OCI-M1 (cell line): ENCODE results near the gene ZNF438.

ENCODE experiments used
- DNase-seq: peaks from one replicate; lab custom pipeline; 2025; lab: John Stamatoyannopoulos, UW

ZNF438 gene

GRCh38 chr10:30878920-30879319 is 152.7 kb downstream of the ZNF438 start:
- DNase-seq, result no peak

DNA sequence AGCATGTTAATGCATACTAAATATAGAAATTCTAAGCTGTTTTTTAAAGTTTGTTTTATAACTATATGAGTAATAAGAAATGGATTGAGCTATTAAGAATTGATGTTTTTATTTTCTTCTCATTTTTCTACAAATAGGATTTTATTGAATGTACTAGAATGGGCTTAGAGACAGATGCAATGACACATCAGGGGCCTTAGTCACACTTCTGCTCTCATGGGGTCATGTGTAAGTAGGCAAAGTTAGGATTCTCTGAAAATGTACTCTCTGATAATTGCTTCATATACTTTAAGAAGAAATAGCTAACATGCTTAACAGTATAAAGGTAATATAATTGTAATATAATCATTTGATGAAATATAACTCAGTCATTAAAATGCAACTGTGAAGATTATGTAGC is 154.6 kb downstream of the ZNF438 start:
- DNase-seq, result no peak

DNA sequence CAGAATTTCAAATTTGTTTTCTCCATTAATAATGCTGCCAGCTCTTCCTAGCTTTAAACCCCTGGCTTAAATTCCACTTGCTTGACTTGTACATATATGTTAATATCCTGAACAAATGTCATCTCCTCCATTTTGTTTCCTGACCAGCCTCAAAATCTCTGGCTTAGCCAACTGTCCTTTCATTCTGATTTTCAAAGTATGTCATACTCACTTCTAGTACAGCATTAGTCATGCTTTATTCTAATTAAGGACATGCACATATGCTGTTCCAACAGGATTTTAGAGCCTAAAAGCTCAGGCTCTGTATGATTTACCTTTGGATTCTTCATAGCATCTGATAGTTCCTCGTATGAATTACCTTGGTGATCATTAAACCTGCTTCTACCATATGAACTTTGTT is 158.3 kb downstream of the ZNF438 start:
- no peak for DNase-seq

DNA sequence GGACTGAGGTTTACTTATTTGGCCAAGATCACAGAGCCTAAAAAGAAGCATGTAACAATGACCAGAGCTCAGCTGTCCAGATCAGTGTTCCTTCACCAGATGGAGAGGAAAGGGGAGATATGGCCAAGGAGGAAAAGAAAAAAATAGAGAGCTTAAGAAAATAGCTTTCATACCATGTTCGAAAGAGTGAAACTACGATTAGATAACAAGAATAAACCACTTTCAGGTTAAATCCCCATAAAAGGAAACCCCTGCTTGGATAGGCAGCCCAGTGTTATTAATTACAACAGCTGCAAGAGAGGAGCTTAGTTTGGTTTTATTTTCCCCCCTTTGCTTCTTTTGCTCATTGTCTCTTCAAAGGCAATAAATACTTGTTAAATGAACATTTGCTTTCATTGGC is 160.8 kb downstream of the ZNF438 start:
- DNase-seq, result no peak

DNA sequence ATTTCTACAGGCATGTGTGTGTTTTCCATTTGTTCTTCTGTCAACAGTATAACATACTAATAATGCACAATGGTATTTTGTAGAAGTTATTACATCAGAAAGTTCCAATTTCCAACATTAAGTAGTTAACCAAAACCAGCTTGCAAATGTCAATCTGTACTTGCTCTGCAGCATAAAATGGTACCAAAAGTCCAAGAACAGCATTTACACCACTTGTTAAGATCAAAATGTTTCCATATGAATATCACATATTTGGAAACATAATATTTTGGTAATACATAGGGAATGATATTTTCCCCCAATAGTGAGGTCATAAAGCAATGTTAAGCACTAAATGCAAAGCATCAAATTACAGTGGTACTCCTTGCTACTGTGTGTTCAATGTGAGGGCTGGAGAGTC is 162.1 kb downstream of the ZNF438 start:
- DNase-seq, result no peak

- DNase-seq, result no peak
Measured at GRCh38 chr10:30868611-30869010, 163.1 kb downstream of the ZNF438 start.

- no peak for DNase-seq
Measured at GRCh38 chr10:30866896-30867295, 164.8 kb downstream of the ZNF438 start.

DNA sequence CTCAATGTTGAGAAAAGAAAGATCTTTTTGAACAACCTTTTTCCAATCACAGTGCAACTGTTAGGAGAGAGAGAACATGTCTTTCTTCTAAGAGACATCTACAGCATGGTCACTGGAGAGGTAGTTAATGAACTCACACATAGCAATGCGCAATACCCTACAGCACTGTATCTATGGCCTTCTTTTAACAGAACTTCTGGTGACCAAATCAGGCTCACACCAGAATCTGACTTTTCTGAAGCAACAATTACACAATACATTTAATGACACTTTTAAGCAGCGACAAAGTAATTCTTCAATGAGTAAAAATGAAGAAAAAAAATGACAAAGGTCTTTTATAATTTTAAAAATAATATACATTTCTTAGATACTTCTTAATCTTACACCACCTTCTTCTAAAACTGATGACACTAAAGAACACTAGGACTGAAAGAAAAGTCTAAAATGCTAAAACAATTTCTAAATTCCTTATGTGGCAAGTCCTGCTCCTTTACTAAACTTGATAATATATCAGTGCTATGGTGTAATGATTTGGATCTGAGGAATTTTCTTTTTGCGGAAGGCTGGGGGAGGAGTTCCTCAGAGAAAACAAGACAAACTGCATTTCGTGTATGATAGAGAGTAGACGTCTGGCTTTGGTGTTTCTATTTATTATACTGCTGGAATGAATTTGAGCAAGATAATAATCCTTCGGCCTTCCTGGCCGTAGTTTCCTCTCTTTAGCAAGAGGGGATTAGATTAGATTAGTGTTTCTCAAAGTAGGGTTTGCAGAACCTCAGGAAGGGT is 166.3 kb downstream of the ZNF438 start:
- no peak for DNase-seq

GRCh38 chr10:30863516-30864210 is 168.0 kb downstream of the ZNF438 start:
- no peak for DNase-seq

- no peak for DNase-seq
Measured at GRCh38 chr10:30862486-30862885, 169.2 kb downstream of the ZNF438 start.

- DNase-seq, result no peak
Measured at GRCh38 chr10:30861976-30862375, 169.7 kb downstream of the ZNF438 start.

GRCh38 chr10:30861221-30861620 is 170.4 kb downstream of the ZNF438 start:
- no peak for DNase-seq

- no peak for DNase-seq
Measured at GRCh38 chr10:30858499-30858898, 173.2 kb downstream of the ZNF438 start.

DNA sequence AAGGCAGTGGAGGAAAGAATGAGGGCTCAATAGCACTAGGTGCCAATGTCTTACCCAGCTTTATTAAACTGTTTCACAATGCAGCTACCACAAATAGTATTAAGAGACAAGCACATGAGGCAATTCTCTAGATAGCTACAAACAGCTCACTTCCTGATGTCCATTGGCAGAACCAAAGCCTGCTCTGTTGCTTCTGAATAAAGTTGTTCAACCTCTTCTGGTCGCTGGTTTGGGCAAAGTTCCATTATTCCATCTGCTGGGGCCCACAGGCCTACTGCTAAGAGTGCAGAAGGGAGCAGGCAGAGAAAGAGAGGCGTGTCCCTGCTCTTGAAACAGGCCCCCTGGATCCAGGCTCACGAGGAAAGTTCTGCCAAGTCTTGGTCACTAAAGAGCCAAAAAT is 173.9 kb downstream of the ZNF438 start:
- no peak for DNase-seq

- DNase-seq, result no peak
Measured at GRCh38 chr10:30855131-30855530, 176.5 kb downstream of the ZNF438 start.

- DNase-seq, result no peak
Measured at GRCh38 chr10:30854656-30855055, 177.0 kb downstream of the ZNF438 start.

DNA sequence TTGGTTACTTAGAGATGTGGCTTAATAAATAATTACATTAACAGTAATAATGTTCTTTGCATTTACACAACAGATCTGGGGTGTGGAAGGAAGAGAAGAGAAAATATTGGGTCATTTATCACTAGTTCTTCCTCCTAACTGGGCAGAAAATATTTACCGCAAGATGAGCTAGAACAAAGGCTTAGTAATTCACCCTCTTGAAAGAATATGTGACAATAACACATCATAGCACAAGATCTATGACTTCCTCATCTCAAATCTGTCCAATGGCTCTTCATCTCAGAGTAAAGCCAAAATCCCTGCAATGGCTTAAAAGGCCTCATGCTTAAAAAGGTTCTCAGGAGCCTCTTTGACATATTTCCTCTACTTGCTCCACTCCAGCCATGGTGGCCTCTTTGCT is 178.6 kb downstream of the ZNF438 start:
- no peak for DNase-seq

DNA sequence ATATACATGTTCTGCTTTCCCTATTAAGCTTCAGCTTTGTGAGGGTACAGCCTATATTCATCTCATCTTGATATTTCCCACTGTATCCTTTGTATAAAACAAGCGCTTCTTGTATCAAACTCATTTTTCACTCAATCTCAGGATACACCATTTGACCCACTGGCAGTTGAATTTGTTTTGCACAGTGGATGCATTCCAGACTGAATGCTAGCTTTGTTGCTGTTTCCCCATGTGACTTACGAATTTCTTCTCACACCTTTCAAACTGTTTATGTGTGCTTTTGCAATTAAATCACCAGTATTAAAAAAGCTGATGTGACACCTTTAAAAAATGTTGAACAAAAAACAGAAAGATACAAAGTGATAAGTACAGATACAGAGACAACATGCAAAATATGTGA is 180.9 kb downstream of the ZNF438 start:
- DNase-seq, result no peak

- no peak for DNase-seq
Measured at GRCh38 chr10:30849231-30850035, 182.2 kb downstream of the ZNF438 start.

- no peak for DNase-seq
Measured at GRCh38 chr10:30848396-30849032, 183.2 kb downstream of the ZNF438 start.

DNA sequence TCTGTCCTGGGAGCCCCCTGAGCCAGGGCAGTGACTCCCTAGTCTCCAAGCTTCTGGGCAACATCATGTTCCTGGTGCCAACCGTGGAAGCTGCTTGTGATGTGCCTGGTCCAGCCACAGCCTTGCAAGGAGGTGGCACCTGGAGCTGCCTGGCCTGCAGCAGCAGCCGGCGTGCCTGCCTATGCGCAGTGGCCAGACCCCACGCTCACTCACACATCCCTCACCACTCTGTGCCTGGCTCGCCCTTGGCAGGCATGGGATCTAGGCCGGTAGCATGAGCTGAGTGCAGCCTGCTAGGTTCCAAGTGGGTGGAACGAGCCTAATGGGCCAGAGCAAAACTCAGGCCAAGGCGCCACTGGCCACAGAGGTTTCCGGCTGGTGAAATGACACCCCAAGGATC is 184.0 kb downstream of the ZNF438 start:
- DNase-seq, result no peak

- DNase-seq, result no peak
Measured at GRCh38 chr10:30847199-30847598, 184.5 kb downstream of the ZNF438 start.
